HG03280 (cell line): Measurements from ENCODE around the gene RAB7A.
A peak's percentile ranks its signal among the peaks of the same experiment; 100 is the strongest.
"Not testable (repeated sequence)": the region's sequence is repeated elsewhere in the genome, so short reads cannot be mapped to it uniquely, and the experiment has no call there.

Experiments used
- ATAC-seq: cut with Tn5 transposase; IDR thresholded peaks from one replicate; pipeline ENCODE4 v1.9.1; 2021; ENCODE audit warnings: mild to moderate bottlenecking, moderate library complexity; ENCODE audit not compliant: unreplicated experiment

Gene RAB7A

DNA sequence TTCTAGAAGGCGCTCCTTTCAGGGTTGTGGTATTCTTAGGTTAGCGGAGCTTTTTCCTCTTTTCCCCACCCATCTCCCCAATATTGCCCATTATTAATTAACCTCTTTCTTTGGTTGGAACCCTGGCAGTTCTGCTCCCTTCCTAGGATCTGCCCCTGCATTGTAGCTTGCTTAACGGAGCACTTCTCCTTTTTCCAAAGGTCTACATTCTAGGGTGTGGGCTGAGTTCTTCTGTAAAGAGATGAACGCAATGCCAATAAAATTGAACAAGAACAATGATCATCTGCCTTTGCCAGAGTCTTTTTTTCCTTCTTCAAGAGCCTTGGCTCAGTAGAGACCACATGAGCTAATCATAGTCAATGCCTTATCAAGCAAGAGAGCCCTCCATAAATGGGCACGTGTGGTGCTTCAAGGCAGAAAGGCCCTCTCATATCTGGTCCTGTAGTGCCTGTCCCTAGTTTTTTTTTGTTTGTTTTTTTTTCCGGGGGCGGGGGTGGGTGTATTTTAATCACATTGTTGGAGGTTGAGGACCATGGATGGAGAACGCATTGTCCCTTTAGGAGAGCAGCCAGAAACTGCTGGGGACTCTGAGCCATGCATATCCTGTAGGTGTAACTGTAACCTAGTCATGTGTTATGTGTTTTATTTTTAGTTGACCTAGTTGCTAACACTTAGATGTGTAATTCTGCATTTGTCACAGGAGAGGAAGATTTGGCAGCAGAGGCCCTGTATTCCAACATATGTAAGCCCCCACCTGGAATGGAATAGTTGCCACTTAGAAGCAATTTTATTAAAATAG, 88.7 kb downstream of the RAB7A start:
- ATAC-seq: no peak

DNA sequence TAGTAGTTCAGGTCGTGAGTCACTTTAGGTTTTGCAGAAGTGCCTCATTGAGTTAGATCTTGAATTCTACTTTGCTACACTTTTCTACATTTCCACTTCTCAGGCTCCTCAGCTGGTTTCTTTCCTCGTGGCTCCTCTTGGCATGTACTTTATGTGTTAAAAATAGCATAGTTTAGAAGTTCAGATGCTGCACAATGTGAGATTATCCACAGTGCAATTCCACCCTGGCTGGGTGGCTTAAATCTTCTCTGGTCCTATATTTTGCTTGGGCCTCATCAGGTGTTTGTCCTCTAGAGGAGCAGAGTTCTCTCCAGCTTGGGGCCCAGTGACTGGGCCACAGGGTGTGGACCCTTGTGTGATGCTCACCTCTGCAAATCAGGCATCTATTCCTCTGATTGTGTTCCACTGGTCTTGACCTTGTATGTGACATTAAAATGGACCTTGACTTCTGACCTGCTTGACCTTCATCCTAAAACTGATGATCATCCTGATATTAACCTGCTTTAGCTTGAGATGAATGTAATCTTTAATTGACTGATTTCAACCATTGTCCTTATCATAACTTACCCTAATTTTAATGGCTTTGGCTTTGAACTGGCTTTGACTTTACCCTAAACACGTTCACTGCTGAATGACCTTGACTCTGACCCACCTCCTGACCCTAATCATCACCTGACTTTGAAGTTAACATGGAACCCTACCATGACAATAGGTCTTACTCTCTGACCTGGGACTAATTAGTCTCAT, 89.5 kb downstream of the RAB7A start:
- ATAC-seq: no peak

DNA sequence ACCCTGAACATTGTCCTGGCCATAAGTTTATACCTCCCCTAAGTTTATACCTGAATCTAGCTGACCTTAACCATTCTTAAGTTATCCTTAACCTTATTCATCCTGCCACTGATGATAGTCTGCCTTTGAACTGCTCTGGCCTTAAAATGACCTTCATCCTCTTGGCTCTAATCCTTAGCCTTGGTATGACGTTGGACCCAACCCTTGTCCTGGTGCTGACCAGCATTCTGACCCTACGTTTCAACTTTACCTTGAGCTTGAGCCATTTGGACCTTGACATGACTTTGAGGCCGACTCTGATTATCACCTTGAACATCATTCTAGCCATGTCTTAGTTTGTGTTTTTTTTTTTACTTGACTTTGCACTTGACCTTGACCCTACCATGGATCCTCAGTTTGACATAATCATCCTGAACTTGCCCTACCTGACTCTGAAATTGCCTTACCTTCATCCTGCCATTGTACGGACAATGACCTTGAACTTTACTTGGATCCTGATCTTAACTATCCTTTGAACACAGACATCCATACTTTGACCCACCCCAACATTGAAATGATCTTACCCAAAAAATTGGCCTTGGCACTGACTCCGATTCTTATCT, 92.3 kb downstream of the RAB7A start:
- ATAC-seq: no peak

DNA sequence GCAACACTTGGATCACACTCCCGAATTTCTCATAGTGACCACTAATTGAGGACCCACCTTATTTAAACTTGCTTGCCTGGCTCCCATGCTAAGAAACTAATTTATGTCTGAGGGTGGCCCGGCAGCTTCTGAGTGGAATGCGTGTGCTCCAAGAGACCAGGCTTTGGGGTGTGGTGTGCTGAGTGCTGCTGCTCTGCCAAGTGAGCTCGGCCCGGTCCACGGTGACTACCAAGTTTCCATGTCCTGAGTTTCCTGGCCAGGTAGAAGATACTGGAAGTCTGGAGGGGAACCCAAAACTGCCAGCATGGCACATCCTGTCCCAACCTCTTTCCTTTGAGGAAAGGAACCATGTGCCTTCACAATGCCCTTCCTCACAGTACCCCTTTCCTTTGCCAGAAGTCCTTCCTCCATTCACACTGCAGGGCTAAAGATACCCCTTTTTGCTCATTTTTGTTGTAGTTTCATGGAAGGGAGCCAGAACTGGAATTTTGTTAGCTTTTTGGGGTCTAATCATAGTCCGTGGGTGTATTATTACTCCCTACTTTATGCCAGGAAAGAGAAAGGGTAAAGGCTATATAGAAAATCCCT, 94.4 kb downstream of the RAB7A start:
- ATAC-seq: no peak

DNA sequence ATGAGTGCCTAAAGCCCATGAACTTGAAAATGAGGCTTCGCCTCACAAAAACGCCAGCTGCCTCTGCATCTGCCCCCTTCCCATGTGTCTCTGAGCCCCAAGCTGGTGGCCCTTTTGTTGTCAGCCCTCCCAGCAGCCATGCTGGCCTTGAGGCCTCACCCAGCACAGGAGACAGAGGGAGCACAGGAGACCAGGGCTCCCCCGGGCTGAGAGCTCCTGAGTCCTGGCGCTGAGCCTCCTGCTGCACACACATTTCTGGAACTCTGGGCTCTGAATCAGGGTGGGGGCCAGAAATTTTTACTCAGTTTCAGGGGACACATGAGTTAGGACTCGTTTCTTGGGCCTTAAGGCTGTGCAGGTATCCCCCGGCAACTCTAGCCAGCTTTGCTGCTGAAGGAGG, 97.0 kb downstream of the RAB7A start:
- no peak for ATAC-seq

DNA sequence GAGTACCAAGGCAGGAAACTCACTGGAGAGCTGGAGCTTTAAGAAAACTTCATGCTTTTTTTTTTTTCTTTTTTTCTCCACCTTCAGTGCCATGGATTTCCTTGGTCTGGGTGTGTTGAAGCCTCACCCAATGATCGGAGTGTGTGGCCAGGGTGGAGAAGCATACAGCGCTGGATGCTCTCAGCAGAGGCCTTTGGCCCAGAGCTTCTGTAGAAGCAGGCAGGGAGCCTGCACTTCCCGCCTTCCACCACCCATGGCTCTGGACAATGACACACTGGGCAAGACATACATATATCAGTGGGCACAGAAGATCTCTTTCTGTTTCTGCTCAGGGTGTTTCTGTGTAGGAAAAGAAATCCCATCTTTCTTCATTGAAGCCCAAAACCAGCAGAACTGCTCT, 97.6 kb downstream of the RAB7A start:
- ATAC-seq: no peak

DNA sequence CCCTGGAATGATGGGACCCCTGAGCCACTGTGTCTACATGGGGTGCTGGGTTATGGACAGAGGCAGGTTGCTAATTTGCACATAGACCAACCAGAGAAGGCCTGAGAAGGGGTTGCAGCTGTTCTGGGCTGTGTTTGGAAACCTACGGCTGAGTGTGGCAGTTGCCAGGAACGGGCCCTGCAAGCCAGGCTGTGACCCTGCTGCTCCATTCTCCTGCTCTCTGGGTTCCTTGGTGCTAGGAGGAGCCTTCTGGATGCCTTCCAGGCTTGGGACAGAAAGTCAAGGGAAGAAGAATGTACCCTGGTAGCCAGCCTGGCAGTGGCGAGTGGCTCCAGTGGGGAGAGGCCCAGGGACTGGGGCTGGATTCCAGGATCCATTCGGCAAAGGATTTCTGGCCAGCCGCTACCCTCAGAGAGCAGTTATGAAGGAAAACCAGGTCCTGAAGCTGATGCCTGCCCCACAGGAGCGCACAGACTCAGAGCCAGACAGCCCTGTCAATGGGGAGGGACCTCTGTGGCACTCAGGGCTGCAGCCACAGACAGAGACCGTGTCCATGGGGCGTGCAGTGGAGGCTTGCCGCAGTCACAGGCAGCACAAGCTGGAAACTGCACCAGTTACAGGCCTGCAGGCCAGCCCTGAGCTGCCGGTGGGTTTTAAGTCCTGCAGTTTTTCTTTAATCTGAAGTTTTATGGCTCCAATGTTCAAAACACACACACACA, 98.3 kb downstream of the RAB7A start:
- no peak for ATAC-seq

DNA sequence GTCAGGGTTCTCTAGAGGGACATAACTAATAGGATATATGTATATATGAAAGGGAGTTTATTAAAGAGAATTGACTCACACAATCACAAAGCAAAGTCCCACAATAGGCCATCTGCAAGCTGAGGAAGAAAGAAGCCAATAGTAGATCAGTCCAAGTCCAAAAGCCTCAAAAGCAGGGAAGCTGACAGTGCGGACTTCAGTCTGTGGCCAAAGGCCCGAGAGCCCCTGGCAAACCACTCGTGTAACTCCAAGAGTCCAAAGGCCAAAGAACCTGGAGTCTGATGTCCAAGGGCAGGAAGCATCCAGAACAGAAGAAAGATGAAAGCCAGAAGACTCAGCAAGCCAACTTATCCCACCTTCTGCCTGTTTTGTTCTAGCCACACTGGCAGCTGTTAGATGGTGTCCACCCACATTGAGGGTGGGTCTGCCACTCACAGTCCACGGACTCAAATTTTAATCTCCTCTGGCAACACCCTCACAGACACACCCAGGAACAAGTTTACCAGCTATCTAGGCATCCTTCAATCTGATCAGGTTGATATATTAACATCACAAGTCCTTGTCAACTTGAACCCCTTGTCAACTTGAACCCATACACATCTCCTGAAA, 99.2 kb downstream of the RAB7A start:
- ATAC-seq: no peak

DNA sequence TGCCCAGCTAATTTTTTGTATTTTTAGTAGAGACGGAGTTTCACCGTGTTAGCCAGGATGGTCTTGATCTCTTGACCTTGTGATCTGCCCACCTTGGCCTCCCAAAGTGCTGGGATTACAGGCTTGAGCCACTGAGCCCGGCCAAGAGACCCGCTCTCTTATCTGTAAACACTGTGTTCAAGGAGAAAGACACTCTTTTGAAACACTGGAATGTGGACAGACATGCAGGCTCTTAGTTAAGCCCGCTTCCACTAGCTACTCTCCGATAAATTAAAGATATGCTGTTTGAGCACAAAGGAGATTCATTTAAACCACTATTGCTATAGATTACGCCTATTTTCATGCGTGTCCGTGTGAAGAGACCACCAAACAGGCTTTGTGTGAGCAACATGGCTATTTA, 103.1 kb downstream of the RAB7A start:
- not testable (repeated sequence) for ATAC-seq

DNA sequence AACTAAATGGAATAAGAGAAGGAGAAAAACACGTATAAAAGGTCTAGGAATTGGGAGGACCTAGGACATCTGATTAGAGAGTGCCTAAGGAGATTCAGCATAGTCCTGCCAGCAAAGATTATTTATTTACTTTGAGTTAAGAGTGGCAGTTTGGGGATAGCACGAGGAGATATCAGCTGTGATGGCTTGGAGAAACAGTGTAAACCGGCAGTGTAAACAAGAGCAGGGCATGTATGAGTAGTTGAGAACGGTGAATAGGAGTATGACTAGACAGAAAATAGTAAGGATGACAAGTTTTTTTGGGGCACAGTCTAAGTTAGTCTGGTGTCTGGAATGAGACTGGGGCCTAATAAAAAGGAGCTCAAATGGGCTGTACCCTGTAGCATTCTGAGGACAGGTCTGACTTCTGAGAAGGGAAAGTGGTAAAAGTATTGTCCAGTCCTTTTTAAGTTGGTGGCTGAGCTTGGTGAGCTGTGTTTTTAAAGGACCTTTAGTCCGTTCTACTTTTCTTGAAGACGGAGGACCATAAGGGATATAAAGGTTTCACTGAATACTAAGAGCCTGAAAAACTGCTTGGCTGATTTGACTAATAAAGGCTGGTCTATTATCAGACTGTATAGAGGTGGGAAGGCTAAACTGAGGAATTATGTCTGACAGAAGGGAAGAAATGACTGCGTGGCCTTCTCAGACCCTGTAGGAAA, 104.1 kb downstream of the RAB7A start:
- not testable (repeated sequence) for ATAC-seq

DNA sequence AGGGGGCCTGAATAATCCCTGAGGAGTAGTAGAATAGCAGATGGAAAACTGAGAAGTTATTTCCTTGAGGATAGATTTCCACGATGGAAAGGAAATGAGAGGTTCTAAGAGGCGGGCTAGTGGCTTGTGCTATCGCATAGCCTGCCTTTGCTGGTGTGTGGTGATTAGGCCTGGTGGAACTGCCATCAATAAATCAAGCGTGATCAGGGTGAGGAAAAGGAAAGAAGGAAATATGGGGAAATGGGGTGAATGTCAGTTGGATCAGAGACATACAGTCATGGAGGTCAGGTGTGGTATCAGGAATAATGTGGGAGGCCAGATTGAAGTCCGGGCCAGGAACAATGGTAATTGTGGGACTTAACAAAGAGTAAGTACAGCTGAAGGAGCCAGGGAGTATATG, 104.8 kb downstream of the RAB7A start:
- ATAC-seq: not testable (repeated sequence)

DNA sequence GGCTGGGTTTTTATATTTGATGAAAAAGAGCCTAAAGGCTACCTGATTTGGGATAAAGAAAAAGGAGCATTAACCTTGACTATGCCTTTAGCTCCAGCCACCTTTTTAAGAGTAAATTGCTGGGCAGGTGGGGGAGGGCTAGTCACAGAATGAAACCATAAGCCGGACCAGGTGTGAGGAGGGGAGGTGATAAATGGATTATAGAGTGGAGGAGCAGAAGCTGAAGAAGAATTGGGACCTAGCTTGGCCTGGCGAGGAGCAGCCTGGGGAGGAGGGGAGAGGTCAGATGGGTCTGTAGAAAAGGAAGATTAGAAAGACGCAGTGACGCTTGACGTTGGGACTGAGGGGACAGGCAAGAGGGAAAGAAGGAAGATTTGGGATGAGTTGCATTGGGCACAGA, 107.0 kb downstream of the RAB7A start:
- ATAC-seq: not testable (repeated sequence)

DNA sequence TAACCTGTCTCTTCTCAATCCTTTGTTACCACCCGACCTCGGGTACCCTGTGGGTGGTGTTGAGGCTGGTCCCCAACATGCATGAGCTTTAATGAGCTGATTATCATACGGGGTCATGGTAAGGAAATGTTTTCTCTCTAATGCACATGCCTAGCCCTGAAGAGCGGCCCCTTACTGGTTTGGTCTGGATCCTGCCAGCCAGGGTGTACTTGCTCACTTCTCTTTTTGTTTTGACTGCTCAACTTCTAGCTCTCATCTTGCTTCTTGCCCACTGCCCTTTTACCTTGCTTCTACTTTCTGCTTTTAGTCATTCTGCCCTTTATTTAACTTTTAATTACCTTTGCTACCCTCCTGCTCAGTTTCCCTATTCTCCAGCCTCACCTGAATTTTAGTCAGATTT, 109.1 kb downstream of the RAB7A start:
- no peak for ATAC-seq

DNA sequence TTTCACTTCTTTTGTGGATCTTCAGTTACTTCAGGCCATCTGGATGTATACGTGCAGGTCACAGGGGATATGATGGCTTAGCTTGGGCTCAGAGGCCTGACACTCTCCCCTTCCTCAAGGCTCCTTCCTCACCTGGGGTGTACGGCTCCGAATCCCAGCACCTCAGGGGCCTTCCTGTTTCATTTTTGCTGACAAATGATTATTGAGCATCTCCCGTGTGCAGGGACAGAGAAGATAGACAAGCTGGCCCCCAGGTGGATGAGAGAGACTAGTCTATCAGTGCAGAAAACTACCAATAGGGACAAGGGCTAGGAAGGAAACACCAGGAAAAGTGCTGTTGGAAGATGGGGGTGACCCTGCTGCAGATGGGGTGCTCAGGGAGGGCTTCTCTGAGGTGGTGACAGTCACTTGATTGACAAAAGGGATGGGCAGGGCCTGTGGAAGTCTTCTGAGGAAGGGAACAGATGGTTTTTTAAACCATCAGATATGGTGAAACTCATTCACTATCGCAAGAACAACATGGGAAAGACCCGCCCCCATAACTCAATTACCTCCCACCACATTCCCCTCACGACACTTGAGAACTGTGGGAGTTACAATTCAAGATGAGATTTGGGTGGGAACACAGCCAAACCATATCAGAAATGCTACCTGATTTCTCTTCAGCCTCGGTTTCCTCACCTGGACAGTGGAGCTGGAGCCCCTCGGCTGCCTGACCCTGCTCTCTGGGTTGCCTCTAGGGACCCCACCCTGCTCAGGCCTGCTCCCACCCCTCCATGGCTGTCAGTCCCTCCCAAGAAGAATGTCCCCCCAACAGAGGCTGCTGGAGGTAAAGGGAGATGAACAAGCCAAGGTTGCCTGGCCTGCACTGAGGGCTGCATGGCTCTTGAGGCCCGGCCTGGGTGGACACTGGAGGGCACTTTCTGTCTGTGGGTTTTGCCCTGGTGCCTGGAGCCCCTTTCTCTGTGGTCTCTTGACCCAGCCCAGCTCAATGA, 116.2 kb downstream of the RAB7A start:
- no peak for ATAC-seq

DNA sequence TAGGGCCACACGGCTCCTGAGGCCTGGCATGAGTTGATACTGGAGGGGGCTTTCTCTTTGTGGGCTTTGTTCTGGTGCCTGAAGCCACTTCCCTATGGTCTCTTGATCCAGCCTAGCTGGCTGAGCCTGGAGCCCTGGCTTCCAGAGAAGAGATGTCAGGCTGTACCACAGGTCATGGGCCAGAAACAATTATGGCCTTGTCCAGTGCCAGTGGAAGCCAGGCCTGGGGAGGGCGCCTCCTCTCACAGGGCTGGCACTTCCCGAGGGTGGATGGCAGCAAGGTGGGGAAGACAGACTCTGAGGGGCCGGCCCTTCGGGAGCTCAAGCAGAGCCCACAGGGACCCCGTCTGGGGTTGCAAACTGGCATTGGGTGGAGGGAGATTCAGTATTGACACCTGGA, 118.5 kb downstream of the RAB7A start:
- no peak for ATAC-seq

DNA sequence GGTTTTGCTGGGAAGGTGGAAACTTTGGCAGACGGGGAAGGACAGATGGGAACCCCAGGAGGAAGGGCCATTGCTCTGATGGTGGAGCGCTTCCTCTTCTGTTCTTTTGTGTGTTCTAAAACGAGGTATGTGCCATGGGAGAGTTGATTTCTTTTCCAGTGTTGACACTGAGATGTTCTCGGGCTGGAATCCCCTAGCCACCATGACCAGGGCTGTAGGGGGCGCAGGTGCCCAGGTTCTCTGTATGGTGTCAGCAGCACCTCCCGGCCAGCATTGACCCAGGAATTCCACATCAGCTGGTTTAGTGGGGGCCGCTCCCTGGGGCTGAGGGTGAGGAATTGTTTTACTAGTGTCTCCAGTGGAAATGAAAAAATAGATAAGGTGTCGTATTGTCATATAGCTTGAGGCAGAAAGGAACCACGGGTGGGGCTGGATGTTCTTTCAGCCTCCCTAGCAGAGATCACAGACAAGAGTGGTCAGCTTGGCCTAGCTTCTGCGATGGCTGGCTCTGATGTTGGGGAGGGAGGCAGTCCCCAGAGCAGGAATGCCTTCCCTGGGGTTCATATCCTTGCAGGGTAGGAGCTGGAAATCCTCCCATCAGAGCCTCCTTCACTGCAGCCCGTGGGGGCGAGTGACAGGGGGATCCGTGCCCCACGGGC, 119.3 kb downstream of the RAB7A start:
- ATAC-seq: no peak

DNA sequence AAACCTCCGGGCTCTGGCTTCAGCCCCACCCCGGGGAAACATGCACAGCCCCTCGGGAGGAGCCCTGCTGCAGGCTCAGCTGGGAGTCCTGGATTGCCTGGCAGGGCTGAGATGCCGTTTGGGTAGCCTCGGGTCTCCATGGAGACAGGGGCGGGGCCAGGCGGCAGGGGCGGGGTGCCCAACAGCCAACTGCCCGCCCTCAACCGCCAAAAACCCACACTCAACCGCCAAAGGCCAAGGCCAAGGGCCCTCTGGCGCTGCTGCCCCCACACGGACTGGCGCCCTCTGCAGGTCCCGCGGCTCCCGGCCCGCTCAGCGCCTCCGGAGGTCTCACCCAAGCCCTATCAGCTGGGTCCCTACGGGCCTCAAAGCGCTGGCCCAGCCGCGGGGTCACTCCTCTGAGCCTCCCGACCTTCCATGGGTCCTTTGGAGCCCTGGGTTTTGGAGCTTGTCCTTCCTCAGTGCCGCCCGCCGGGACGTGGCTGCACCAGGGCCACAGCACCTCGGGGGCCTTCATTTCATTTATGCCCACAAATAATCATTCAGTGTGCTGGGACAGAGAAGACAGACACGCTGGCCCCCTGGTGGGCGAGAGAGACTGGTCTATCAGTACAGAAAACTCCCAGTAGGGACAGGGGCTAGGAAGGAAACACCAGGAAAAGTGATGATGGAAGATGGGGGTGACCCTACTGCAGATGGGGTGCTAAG, 119.9 kb downstream of the RAB7A start:
- ATAC-seq: peak; percentile 84

DNA sequence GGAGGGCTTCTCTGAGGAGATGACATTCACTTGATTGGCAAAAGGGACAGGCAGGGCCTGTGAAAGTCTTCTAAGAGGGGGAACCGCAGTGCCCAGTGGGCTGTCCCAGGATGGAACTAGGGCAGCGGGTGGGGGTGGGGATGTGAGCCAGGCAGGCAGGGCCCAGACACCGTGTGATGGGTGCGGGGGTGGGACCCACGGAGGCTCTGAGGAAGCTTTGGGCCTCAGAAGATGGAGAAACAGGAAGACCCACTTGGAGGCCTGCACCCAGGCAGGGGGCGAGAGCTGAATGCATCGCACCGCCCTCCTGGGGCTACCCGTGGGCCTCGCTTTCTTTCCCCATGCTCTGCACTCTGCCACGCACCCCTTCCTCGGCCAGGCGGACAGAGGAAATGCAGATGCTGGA, 120.5 kb downstream of the RAB7A start:
- no peak for ATAC-seq
